ENCODE data around the gene HNRNPU.

Gene HNRNPU

GRCh38 chr1:244864253-244865027 lies at the start of gene HNRNPU:
Gene HNRNPU (minus strand): TSS chr1:244864543. CDS start chr1:244864307, 236 bp downstream.
- no peaks in the 10 kb centered on the region for H3K9me3 ChIP-seq (ENCODE audit: control insufficient read depth, low read depth, low read length)
- H3K4me3 ChIP-seq (ENCODE audit: low read length), result peak within 1 kb of the TSS; percentile 69
- peak within 1 kb of the TSS; percentile 90 for H3K9ac ChIP-seq (ENCODE audit: low read length)
- peaks cover 11% of the 10 kb centered on the region for H3K4me1 ChIP-seq (ENCODE audit: control insufficient read depth, low read depth, low read length)
- peak within 1 kb of the TSS; percentile 93 for H3K27ac ChIP-seq (ENCODE audit: low read length)
- no peaks in the 10 kb centered on the region for H3K27me3 ChIP-seq (ENCODE audit: control insufficient read depth, insufficient read depth, low read length)
- peaks cover 33% of the 10 kb centered on the region for H3K36me3 ChIP-seq (ENCODE audit: control insufficient read depth, low read depth, low read length)

GRCh38 chr1:244913806-244914205 lies 49.5 kb upstream of the HNRNPU start:
- Histone ChIP-seq H3K4me1 (ENCODE audit: control insufficient read depth, low read depth, low read length) (no peaks in the 10 kb centered on the region), H3K27ac (ENCODE audit: low read length) (no peak overlapping the region), H3K4me3 (ENCODE audit: low read length) (no peak overlapping the region), H3K36me3 (ENCODE audit: control insufficient read depth, low read depth, low read length) (no peaks in the 10 kb centered on the region), H3K9ac (ENCODE audit: low read length) (no peak overlapping the region), H3K27me3 (ENCODE audit: control insufficient read depth, insufficient read depth, low read length) (peaks cover 13% of the 10 kb centered on the region), H3K9me3 (ENCODE audit: control insufficient read depth, low read depth, low read length) (no peaks in the 10 kb centered on the region)

- Histone ChIP-seq H3K9me3 (ENCODE audit: control insufficient read depth, low read depth, low read length) (no peaks in the 10 kb centered on the region), H3K27ac (ENCODE audit: low read length) (no peak overlapping the region), H3K27me3 (ENCODE audit: control insufficient read depth, insufficient read depth, low read length) (no peaks in the 10 kb centered on the region), H3K4me3 (ENCODE audit: low read length) (no peak overlapping the region), H3K36me3 (ENCODE audit: control insufficient read depth, low read depth, low read length) (no peaks in the 10 kb centered on the region), H3K9ac (ENCODE audit: low read length) (no peak overlapping the region), H3K4me1 (ENCODE audit: control insufficient read depth, low read depth, low read length) (no peaks in the 10 kb centered on the region)
These were observed 39.8 kb upstream of the HNRNPU start for GRCh38 chr1:244904119-244904518.

DNA sequence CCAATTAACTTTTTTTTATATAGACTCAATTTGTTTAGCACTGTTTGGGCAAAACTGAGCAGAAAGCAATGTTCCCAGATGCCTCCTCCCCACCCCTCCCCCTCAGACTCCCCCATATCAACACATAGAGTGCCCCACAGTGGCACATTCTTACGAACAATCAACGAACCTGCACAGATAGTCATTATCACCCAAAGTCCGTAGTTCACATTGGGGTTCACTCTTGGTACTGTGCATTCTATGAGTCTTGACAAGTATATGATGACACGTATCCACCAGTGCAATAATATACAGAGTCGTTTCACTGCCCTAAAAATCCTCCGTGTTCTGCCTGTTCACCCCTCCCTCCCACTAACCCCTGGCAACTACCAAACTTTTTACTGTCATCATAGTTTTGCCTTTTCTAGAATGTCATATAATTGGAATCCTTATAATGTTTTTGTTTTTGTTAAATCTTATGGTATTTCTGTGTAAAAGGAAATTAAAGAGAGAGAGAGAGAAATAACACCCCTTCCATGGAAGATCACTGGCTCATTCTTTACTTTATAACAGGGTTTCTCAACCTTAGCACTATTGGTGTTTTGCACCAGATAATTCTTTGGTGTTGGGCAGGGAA lies 37.2 kb upstream of the HNRNPU start:
- H3K9me3 ChIP-seq (ENCODE audit: control insufficient read depth, low read depth, low read length), result no peaks in the 10 kb centered on the region
- H3K9ac ChIP-seq (ENCODE audit: low read length), result no peak overlapping the region
- H3K4me3 ChIP-seq (ENCODE audit: low read length), result no peak overlapping the region
- no peaks in the 10 kb centered on the region for H3K36me3 ChIP-seq (ENCODE audit: control insufficient read depth, low read depth, low read length)
- H3K27ac ChIP-seq (ENCODE audit: low read length), result no peak overlapping the region
- no peaks in the 10 kb centered on the region for H3K27me3 ChIP-seq (ENCODE audit: control insufficient read depth, insufficient read depth, low read length)
- no peaks in the 10 kb centered on the region for H3K4me1 ChIP-seq (ENCODE audit: control insufficient read depth, low read depth, low read length)

- Histone ChIP-seq H3K9ac (ENCODE audit: low read length) (no peak overlapping the region), H3K4me3 (ENCODE audit: low read length) (no peak overlapping the region), H3K36me3 (ENCODE audit: control insufficient read depth, low read depth, low read length) (no peaks in the 10 kb centered on the region), H3K27me3 (ENCODE audit: control insufficient read depth, insufficient read depth, low read length) (no peaks in the 10 kb centered on the region), H3K4me1 (ENCODE audit: control insufficient read depth, low read depth, low read length) (no peaks in the 10 kb centered on the region), H3K27ac (ENCODE audit: low read length) (no peak overlapping the region), H3K9me3 (ENCODE audit: control insufficient read depth, low read depth, low read length) (no peaks in the 10 kb centered on the region)
These were observed 33.3 kb upstream of the HNRNPU start for GRCh38 chr1:244897476-244898254.

- no peak overlapping the region for H3K27ac ChIP-seq (ENCODE audit: low read length)
- H3K27me3 ChIP-seq (ENCODE audit: control insufficient read depth, insufficient read depth, low read length), result no peaks in the 10 kb centered on the region
- H3K9ac ChIP-seq (ENCODE audit: low read length), result no peak overlapping the region
- no peaks in the 10 kb centered on the region for H3K9me3 ChIP-seq (ENCODE audit: control insufficient read depth, low read depth, low read length)
- no peaks in the 10 kb centered on the region for H3K4me1 ChIP-seq (ENCODE audit: control insufficient read depth, low read depth, low read length)
- H3K36me3 ChIP-seq (ENCODE audit: control insufficient read depth, low read depth, low read length), result no peaks in the 10 kb centered on the region
- H3K4me3 ChIP-seq (ENCODE audit: low read length), result no peak overlapping the region
These were observed 32.2 kb upstream of the HNRNPU start for GRCh38 chr1:244896550-244896949.

DNA sequence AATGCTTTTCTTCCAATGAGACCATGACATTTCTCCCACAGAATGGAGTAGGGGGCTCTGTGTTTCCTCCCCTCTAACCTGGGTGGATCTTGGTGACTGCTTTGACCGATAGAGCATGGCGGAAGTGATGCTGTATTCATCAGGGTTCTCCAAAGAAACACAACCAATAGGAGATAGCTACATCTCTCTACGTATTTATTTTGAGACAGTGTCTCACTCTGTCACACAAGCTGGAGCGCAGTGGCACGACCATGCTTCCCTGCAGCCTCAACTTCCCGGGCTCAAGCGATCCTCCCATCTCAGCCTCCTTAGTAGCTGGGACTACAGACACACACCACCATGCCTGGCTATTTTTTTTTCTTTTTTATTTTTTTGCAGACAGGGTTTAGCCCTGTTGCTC lies 29.5 kb upstream of the HNRNPU start:
- Histone ChIP-seq H3K4me1 (ENCODE audit: control insufficient read depth, low read depth, low read length) (no peaks in the 10 kb centered on the region), H3K9me3 (ENCODE audit: control insufficient read depth, low read depth, low read length) (no peaks in the 10 kb centered on the region), H3K9ac (ENCODE audit: low read length) (no peak overlapping the region), H3K36me3 (ENCODE audit: control insufficient read depth, low read depth, low read length) (no peaks in the 10 kb centered on the region), H3K4me3 (ENCODE audit: low read length) (no peak overlapping the region), H3K27ac (ENCODE audit: low read length) (no peak overlapping the region), H3K27me3 (ENCODE audit: control insufficient read depth, insufficient read depth, low read length) (no peaks in the 10 kb centered on the region)

- Histone ChIP-seq H3K36me3 (ENCODE audit: control insufficient read depth, low read depth, low read length) (no peaks in the 10 kb centered on the region), H3K4me3 (ENCODE audit: low read length) (no peak overlapping the region), H3K9me3 (ENCODE audit: control insufficient read depth, low read depth, low read length) (no peaks in the 10 kb centered on the region), H3K4me1 (ENCODE audit: control insufficient read depth, low read depth, low read length) (no peaks in the 10 kb centered on the region), H3K9ac (ENCODE audit: low read length) (no peak overlapping the region), H3K27me3 (ENCODE audit: control insufficient read depth, insufficient read depth, low read length) (no peaks in the 10 kb centered on the region), H3K27ac (ENCODE audit: low read length) (no peak overlapping the region)
These were observed 22.9 kb upstream of the HNRNPU start for GRCh38 chr1:244887281-244887680.

DNA sequence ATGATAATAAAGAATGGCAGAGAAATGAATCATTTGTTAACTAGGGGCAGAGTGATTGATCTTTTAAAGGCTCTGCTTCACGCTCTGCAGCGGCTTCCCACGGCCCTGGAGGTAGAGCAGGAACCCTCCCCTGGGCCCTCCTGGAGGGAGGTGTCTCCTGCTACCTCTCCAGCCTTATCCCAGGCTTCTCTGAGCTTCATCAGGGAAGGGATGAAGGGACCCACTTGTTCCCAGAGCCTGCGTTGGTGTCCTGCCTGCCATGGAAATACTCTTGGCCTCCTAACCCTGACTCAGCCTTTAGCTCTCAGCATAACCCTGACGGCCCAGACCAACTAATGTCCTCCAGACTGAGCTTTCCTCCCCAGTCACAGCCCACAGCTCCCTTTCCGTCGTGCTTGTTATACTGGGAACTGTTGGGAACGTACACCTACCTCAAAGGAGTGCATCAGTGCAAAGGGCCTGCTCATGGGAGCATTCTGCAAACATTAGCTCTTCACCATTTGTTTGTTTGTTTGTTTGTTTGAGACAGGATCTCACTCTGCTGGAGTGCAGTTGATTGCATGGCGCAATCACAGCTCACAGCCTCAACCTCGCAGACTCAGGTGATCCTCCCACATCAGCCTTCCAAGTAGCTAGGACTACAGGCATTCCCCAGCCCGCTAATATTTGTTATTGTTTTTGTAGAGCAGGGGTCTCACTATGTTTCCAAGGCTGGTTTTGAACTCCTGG lies 17.4 kb upstream of the HNRNPU start:
- H3K4me1 ChIP-seq (ENCODE audit: control insufficient read depth, low read depth, low read length), result no peaks in the 10 kb centered on the region
- no peak overlapping the region for H3K27ac ChIP-seq (ENCODE audit: low read length)
- no peaks in the 10 kb centered on the region for H3K36me3 ChIP-seq (ENCODE audit: control insufficient read depth, low read depth, low read length)
- H3K9me3 ChIP-seq (ENCODE audit: control insufficient read depth, low read depth, low read length), result no peaks in the 10 kb centered on the region
- H3K4me3 ChIP-seq (ENCODE audit: low read length), result no peak overlapping the region
- no peak overlapping the region for H3K9ac ChIP-seq (ENCODE audit: low read length)
- no peaks in the 10 kb centered on the region for H3K27me3 ChIP-seq (ENCODE audit: control insufficient read depth, insufficient read depth, low read length)

- H3K36me3 ChIP-seq (ENCODE audit: control insufficient read depth, low read depth, low read length), result no peaks in the 10 kb centered on the region
- no peak overlapping the region for H3K9ac ChIP-seq (ENCODE audit: low read length)
- no peak overlapping the region for H3K27ac ChIP-seq (ENCODE audit: low read length)
- no peaks in the 10 kb centered on the region for H3K9me3 ChIP-seq (ENCODE audit: control insufficient read depth, low read depth, low read length)
- H3K27me3 ChIP-seq (ENCODE audit: control insufficient read depth, insufficient read depth, low read length), result no peaks in the 10 kb centered on the region
- H3K4me1 ChIP-seq (ENCODE audit: control insufficient read depth, low read depth, low read length), result peaks cover 12% of the 10 kb centered on the region
- H3K4me3 ChIP-seq (ENCODE audit: low read length), result no peak overlapping the region
These were observed 14.3 kb upstream of the HNRNPU start for GRCh38 chr1:244878681-244879080.

DNA sequence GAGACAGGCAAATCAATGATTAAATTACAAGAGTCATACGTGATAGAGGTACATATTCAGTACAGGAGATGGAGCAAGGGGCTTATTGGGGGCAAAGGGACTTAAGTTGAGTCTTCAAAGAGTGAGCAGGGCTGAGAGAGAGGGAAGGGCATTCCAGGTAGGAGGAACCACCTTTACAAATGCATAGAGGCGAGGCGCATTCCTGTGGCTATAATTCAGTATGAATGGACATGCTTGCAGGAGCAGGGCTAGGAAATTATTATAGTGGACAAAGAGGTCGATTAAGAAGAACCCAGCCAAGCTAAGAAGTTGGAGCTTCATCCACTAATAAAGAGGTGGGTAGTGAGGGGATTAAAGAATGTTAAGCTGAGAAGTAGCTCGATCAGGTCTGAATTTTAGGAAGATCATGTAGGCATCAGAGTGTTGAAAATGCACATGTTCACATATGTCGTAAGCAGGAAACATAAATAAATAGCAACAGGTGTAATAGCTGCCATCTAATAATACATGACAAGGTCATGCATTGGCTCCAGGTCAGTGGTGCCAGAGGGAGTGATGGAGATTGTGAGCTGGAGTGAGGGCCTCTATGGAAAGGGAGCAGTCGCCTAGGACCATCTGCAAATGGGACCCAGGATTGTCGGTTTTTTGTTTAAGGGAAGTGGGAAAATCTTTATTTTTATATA lies 12.0 kb upstream of the HNRNPU start:
- no peaks in the 10 kb centered on the region for H3K36me3 ChIP-seq (ENCODE audit: control insufficient read depth, low read depth, low read length)
- no peaks in the 10 kb centered on the region for H3K27me3 ChIP-seq (ENCODE audit: control insufficient read depth, insufficient read depth, low read length)
- no peak overlapping the region for H3K27ac ChIP-seq (ENCODE audit: low read length)
- no peak overlapping the region for H3K9ac ChIP-seq (ENCODE audit: low read length)
- H3K4me1 ChIP-seq (ENCODE audit: control insufficient read depth, low read depth, low read length), result peaks cover 12% of the 10 kb centered on the region
- H3K9me3 ChIP-seq (ENCODE audit: control insufficient read depth, low read depth, low read length), result no peaks in the 10 kb centered on the region
- H3K4me3 ChIP-seq (ENCODE audit: low read length), result no peak overlapping the region

All from iPS-18a (cell line).